GM18505 (cell line): ENCODE data around the gene ASIC3.
"Not testable (repeated sequence)": the region's sequence is repeated elsewhere in the genome, so short reads cannot be mapped to it uniquely, and the experiment has no call there.

Experiments used
- ATAC-seq: cut with Tn5 transposase; IDR thresholded peaks from one replicate; pipeline ENCODE4 v1.9.1; 2021; ENCODE audit not compliant: unreplicated experiment
- POLR2A ChIP-seq: IDR thresholded peaks from 4 replicates; pipeline ENCODE4 v1.6.1; 2011; ENCODE audit warnings: borderline replicate concordance; ENCODE audit not compliant: insufficient read depth, insufficient read length; ENCODE audit errors: extremely low read depth

ASIC3 gene

GRCh38 chr7:151018421-151019129, 29.8 kb upstream of the ASIC3 start:
- no peak for TF ChIP-seq POLR2A
- peak; percentile 10 for ATAC-seq

DNA sequence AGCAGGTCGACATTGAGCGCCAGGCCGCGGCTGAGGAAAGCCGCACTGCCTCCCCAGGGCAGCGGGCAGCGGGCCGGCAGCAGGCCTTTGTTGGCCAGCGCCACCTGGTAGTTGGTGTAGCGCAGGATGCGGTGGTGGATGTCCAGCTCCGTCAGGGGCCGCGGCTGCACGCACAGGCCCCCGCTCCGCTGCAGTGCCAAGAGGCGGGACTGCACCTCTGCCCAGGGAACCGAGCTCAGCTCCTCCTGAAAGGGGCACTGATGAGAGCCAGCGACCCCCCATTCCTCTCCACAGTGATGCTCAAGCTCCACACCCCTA, 29.2 kb upstream of the ASIC3 start:
- no peak for ATAC-seq
- no peak for TF ChIP-seq POLR2A

- ATAC-seq, result no peak
- no peak for TF ChIP-seq POLR2A
These were observed 28.1 kb upstream of the ASIC3 start for GRCh38 chr7:151020231-151020630.

DNA sequence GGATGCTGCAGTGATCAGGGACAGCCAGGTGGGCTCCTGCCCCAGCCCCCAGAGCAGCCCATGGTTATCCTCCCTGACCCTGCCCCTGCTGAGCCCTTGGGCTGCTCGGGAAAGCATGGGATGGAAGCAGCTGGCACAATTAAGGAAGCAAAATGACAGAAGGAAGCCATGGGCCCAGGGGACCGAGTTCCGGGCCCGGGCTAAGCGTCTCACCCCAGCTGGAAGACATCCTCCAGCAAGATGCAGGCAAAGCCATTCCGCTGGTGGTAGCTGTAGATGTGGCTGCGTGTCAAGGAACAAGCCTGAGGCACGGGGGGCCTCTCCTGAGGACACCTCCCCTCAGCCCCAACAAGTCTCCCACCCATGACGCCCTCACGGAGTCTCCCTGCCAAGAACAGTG, 25.1 kb upstream of the ASIC3 start:
- no peak for ATAC-seq
- TF ChIP-seq POLR2A, result no peak

GRCh38 chr7:151024435-151025056, 23.8 kb upstream of the ASIC3 start, which contains the start of gene ATG9B:
TSS of gene ATG9B (minus strand) at chr7:151024494. CDS start at chr7:151024423, 71 bp downstream.
- no peak for ATAC-seq
- TF ChIP-seq POLR2A, result no peak

GRCh38 chr7:151025924-151026671, 22.2 kb upstream of the ASIC3 start:
- ATAC-seq, result no peak
- no peak for TF ChIP-seq POLR2A

DNA sequence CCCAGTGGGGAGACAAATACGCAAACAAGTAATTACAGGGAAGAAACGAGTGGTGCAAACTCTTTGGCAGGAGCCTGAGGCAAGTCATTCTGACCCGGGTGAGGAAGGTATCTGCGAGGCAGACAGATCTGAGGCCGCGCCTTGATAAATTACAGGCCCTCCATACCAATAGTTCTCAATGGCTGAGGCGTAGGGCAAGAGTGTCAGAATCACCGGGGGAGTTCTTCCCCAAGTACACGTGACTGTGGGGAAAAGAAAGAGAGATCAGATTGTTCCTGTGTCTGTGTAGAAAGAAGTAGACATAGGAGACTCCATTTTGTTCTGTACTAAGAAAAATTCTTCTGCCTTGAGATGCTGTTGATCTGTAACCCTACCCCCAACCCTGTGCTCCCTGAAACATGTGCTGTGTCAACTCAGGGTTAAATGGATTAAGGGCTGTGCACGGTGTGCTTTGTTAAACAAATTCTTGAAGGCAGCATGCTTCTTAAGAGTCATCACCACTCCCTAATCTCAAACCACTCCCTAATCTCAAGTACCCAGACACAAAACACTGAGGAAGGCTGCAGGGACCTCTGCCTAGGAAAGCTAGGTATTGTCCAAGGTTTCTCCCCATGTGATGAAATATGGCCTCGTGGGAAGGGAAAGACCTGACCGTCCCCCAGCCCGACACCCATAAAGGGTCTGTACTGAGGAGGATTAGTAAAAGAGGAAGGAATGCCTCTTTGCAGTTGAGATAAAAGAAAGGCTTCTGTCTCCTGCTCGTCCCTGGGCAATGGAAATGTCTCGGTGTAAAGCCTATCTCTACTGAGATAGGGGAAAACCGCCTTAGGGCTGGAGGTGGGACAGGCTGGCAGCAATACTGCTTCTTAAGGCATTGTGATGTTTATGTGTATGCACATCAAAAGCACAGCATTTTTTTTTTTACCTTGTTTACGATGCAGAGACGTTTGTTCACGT, 21.3 kb upstream of the ASIC3 start:
- not testable (repeated sequence) for ATAC-seq

- ATAC-seq, result peak; percentile 6
These were observed 20.6 kb upstream of the ASIC3 start for GRCh38 chr7:151027728-151028130.

DNA sequence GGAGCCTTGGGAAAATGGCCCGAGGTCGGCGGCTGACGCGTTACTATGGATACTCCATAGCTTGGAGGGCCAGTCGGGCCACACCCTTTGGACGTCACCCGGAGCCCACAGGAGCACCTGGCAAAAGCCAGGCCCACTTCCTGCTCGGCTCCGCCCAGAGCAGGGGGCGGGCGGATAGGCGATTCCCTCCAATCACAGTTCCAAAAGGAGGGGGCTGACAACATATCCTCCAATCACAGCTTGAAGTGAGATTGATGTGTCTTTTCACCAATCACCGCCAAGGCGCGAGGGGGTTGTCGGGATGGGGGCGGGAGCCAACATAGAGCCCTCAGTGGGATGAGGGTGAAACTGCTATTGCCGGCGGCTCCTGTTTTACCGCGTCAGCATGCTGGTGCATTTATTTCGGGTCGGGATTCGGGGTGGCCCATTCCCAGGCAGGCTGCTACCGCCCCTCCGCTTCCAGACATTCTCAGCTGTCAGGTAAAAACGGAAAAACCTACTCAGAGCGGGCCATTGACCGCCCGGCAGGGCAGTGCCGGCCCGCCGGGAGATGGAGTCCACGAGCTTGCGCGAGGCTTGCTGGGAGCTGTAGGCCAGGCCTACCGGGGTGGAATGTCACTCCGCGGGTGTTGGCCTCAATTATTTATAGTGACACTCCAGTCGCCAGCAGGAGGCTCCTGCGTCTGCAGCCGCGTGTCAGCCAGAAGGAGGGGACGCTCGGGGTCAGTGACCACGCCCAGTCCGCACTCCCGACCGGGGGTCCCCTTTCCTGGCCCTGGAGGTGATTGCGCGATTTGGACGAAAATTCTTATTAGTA, 20.0 kb upstream of the ASIC3 start, which contains the start of gene ABCB8:
TSS of gene ABCB8 (plus strand) at position 320 of the 817 bp plus-strand sequence. CDS start at position 386, 66 bp downstream.
- ATAC-seq, result peak; percentile 95
- peak; percentile 66 for TF ChIP-seq POLR2A

GRCh38 chr7:151028948-151029501, 19.3 kb upstream of the ASIC3 start:
- ATAC-seq, result no peak
- TF ChIP-seq POLR2A, result no peak

DNA sequence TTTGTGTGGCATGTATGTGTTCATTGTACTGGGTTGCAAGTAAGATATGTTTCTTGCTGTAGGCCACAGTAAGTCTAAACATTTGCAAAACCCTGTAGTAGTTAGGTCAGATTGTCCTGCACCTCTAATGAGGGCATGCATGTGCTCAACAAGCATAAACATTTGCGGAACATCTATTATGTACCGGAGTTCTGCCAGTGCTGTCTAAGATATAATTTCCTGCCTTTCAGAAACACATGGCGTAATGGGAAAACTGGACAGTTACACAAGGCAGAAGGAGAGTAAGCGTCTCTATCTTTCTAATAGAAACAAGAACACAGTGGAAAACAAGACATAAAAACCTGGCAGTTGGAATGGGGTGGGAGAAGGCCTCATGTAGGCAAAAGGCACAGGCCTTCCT, 17.3 kb upstream of the ASIC3 start:
- no peak for ATAC-seq
- no peak for TF ChIP-seq POLR2A
